Measurements from ENCODE around the gene TCF7L2.

The TCF7L2 gene

DNA sequence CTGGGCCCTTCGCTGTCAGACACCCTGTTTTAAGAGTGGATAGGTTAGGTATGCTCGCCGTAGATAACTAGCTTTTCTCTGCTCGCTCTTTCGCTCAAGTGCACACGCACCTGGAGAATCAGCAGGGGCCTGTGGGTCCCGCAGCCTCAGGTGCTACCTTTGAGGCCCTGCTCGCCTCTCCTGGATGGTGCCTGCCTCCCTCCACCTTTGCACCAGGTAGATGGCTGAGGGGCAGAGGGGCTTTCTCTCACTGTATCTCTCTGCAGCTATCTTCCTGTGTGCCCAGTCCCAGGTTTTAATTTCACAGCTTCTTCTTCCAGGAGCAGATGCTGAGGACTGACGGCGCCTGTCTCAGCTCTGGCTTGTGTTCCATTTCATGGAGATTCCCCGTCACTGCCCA, 227.9 kb downstream of the TCF7L2 start:
- no peak overlapping the region for H3K27ac ChIP-seq (replicated peaks)
- no peak overlapping the region for H3K4me3 ChIP-seq (replicated peaks; ENCODE audit: insufficient read depth, low read length)
- DNase-seq (ENCODE audit: low read depth in 1 of 2, low spot score in 1 of 2) = no peak
- TF ChIP-seq, protein P1, sequence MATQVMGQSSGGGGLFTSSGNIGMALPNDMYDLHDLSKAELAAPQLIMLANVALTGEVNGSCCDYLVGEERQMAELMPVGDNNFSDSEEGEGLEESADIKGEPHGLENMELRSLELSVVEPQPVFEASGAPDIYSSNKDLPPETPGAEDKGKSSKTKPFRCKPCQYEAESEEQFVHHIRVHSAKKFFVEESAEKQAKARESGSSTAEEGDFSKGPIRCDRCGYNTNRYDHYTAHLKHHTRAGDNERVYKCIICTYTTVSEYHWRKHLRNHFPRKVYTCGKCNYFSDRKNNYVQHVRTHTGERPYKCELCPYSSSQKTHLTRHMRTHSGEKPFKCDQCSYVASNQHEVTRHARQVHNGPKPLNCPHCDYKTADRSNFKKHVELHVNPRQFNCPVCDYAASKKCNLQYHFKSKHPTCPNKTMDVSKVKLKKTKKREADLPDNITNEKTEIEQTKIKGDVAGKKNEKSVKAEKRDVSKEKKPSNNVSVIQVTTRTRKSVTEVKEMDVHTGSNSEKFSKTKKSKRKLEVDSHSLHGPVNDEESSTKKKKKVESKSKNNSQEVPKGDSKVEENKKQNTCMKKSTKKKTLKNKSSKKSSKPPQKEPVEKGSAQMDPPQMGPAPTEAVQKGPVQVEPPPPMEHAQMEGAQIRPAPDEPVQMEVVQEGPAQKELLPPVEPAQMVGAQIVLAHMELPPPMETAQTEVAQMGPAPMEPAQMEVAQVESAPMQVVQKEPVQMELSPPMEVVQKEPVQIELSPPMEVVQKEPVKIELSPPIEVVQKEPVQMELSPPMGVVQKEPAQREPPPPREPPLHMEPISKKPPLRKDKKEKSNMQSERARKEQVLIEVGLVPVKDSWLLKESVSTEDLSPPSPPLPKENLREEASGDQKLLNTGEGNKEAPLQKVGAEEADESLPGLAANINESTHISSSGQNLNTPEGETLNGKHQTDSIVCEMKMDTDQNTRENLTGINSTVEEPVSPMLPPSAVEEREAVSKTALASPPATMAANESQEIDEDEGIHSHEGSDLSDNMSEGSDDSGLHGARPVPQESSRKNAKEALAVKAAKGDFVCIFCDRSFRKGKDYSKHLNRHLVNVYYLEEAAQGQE (IDR thresholded peaks at IDR 0.05; ENCODE audit: insufficient replicate concordance, low read depth) = no peak
- TF ChIP-seq POLR2AphosphoS5 (IDR thresholded peaks at IDR 0.05; ENCODE audit: low read depth) (no peak), SPI1 (IDR thresholded peaks at IDR 0.05; ENCODE audit: borderline replicate concordance, low read depth) (no peak), GABPA (IDR thresholded peaks at IDR 0.05; ENCODE audit: low read depth) (no peak)
- TF ChIP-seq, protein P2, sequence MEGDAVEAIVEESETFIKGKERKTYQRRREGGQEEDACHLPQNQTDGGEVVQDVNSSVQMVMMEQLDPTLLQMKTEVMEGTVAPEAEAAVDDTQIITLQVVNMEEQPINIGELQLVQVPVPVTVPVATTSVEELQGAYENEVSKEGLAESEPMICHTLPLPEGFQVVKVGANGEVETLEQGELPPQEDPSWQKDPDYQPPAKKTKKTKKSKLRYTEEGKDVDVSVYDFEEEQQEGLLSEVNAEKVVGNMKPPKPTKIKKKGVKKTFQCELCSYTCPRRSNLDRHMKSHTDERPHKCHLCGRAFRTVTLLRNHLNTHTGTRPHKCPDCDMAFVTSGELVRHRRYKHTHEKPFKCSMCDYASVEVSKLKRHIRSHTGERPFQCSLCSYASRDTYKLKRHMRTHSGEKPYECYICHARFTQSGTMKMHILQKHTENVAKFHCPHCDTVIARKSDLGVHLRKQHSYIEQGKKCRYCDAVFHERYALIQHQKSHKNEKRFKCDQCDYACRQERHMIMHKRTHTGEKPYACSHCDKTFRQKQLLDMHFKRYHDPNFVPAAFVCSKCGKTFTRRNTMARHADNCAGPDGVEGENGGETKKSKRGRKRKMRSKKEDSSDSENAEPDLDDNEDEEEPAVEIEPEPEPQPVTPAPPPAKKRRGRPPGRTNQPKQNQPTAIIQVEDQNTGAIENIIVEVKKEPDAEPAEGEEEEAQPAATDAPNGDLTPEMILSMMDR (IDR thresholded peaks at IDR 0.05; ENCODE audit: insufficient read depth, low read length) = no peak
- no peaks in the 10 kb centered on the region for H3K27me3 ChIP-seq (ENCODE audit: insufficient read depth, poor library complexity, severe bottlenecking)

DNA sequence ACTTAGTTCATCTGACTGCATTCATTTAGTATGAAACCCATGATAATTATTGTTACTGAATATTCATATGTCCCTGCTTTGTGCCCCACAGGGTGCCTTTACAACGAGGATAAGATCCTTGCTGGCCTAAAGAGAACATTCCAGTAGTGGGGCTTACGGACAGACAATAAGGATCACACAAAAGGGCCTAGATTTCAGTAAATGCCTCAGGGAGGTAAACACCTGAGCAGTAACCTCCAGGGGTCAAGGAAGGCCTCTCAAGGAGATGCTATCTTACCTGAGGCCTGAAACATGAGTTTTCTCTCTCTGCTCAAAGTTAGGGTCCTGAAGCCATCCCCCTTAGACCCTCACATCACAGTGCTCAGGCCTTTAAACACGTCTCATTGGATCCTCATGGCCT, 228.7 kb downstream of the TCF7L2 start:
- no peak for DNase-seq (ENCODE audit: low read depth in 1 of 2, low spot score in 1 of 2)
- Histone ChIP-seq H3K27ac (replicated peaks) (no peak overlapping the region), H3K4me3 (replicated peaks; ENCODE audit: insufficient read depth, low read length) (no peak overlapping the region), H3K27me3 (ENCODE audit: insufficient read depth, poor library complexity, severe bottlenecking) (no peaks in the 10 kb centered on the region)
- TF ChIP-seq GABPA (IDR thresholded peaks at IDR 0.05; ENCODE audit: low read depth) (no peak), SPI1 (IDR thresholded peaks at IDR 0.05; ENCODE audit: borderline replicate concordance, low read depth) (no peak), POLR2AphosphoS5 (IDR thresholded peaks at IDR 0.05; ENCODE audit: low read depth) (no peak)
- TF ChIP-seq, protein P1 (IDR thresholded peaks at IDR 0.05; ENCODE audit: insufficient replicate concordance, low read depth) = no peak
- TF ChIP-seq, protein P2 (IDR thresholded peaks at IDR 0.05; ENCODE audit: insufficient read depth, low read length) = no peak

DNA sequence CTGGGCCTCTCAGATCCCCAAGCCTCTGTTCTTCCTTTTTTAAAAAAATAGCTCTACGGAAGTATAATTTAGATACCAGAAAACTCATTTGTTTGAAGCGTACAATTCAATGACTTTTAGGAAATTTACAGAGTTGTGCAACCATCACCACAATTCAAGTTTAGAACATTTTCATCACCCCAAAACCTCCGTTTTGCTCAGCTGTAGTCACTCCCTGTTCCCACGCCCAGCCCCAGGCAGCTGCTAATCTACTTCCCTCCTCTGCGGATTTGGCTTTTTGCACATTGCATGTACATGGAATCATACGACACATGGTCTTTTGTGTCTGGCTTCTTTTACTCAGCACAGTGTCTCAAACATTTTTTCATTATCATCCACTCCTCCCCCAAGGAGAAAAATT, 229.2 kb downstream of the TCF7L2 start:
- Histone ChIP-seq H3K27me3 (ENCODE audit: insufficient read depth, poor library complexity, severe bottlenecking) (no peaks in the 10 kb centered on the region), H3K4me3 (replicated peaks; ENCODE audit: insufficient read depth, low read length) (no peak overlapping the region), H3K27ac (replicated peaks) (no peak overlapping the region)
- TF ChIP-seq SPI1 (IDR thresholded peaks at IDR 0.05; ENCODE audit: borderline replicate concordance, low read depth) (peak; percentile 68; the same call in 1 of the 2 replicates), GABPA (IDR thresholded peaks at IDR 0.05; ENCODE audit: low read depth) (no peak), POLR2AphosphoS5 (IDR thresholded peaks at IDR 0.05; ENCODE audit: low read depth) (peak; percentile 78)
- TF ChIP-seq, protein P2 (IDR thresholded peaks at IDR 0.05; ENCODE audit: insufficient read depth, low read length) = no peak
- TF ChIP-seq, protein P1 (IDR thresholded peaks at IDR 0.05; ENCODE audit: insufficient replicate concordance, low read depth) = no peak
- peak; percentile 72 to 84 for DNase-seq (ENCODE audit: low read depth in 1 of 2, low spot score in 1 of 2)
